Activated T-helper 1 cell treated with Interleukin-2 at 50 U/mL for 16 hours (primary cell): Measurements from ENCODE around the gene PSMB7.
"Not testable (repeated sequence)": the region's sequence is repeated elsewhere in the genome, so short reads cannot be mapped to it uniquely, and the experiment has no call there.

Experiments
- DNase-seq: peaks from one replicate; pipeline ENCODE4 v3.0.0-alpha.2; 2020; ENCODE audit warnings: low read depth

The PSMB7 gene

GRCh38 chr9:124443625-124444024 lies 28.4 kb upstream of the PSMB7 start:
- DNase-seq, result no peak

DNA sequence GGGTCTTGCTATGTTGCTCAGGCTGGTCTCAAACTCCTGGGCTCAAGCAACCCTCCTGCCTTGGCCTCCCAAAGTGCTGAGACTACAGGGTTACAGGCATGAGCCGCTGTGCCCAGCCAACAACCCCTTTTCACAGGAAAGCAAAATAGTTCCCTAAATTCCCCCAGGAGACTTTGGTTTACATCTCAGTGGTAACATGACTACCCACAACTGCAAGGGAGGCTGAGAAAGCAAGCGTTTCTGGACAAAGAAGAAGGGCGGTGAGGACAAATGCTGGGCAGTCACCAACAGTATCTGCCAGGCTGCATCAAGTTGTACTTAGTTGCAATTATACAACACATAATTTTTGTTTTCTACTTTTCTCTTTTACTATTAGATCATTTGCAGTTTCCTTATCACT lies 27.6 kb upstream of the PSMB7 start:
- no peak for DNase-seq

GRCh38 chr9:124442379-124442778 lies 27.1 kb upstream of the PSMB7 start:
- no peak for DNase-seq

DNA sequence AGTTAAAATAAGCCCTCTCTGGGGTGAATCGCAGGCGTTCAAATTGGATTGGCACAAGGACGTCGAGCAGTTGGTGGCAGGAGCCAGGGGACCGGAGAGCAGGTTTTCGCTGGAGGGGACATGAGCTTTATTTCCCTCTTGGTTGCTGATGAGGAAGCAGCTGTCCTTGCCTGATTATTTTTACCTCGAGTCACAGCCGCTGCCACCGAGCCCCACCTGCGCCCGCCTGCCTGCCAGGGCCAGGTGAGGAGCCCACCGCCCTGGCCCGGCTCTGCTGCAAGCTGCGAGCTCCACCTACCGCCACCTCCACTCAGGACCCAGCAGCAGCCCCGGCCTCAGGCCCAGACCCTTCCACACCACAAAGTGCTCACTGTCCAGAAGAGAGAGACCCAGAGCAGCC lies 26.0 kb upstream of the PSMB7 start:
- no peak for DNase-seq

DNA sequence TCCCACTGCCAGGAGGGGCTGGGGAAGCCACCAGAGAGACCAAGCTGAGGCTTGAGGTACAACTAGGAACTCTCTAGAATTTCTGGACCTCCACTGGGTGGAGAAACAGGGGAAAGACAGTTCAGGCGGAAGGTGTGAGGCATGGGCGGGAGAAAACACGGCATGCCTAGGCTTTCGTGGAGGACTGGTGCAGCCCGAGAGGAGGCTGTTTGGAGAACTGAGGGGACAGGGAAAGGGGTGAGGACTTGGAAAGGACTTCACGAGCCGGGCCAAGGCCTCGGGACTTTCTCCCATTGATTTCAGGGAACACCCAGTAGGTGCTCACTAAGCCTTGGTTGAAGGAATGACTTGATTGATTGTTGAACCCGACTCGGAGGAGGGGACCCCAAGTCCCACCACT lies 25.5 kb upstream of the PSMB7 start:
- no peak for DNase-seq

- no peak for DNase-seq
Measured at GRCh38 chr9:124439686-124440243, 24.5 kb upstream of the PSMB7 start.

DNA sequence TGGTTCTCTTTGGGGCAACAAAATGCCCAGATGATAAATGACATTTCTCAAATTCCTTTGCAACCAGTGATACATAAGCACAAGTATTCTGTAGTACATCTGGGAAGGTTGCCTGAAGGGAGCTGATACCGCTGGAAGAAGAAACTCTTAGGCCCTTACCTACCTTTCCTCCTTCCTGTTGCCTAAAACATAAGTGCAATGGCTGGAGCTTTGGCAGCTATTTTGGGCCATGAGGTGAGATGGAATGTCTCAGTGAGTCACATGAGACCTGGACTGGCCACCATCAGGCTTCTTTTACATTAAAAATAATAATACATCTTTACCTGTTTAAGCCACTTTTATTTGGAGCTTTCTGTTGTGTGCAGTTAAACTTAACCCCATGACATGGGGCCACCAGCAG lies 23.8 kb upstream of the PSMB7 start:
- DNase-seq, result no peak

- DNase-seq, result no peak
Measured at GRCh38 chr9:124438091-124438490, 22.8 kb upstream of the PSMB7 start.

- DNase-seq, result no peak
Measured at GRCh38 chr9:124437086-124437485, 21.8 kb upstream of the PSMB7 start.

GRCh38 chr9:124436320-124436719 lies 21.1 kb upstream of the PSMB7 start:
- no peak for DNase-seq

- DNase-seq, result no peak
Measured at GRCh38 chr9:124429530-124429867, 14.3 kb upstream of the PSMB7 start.

DNA sequence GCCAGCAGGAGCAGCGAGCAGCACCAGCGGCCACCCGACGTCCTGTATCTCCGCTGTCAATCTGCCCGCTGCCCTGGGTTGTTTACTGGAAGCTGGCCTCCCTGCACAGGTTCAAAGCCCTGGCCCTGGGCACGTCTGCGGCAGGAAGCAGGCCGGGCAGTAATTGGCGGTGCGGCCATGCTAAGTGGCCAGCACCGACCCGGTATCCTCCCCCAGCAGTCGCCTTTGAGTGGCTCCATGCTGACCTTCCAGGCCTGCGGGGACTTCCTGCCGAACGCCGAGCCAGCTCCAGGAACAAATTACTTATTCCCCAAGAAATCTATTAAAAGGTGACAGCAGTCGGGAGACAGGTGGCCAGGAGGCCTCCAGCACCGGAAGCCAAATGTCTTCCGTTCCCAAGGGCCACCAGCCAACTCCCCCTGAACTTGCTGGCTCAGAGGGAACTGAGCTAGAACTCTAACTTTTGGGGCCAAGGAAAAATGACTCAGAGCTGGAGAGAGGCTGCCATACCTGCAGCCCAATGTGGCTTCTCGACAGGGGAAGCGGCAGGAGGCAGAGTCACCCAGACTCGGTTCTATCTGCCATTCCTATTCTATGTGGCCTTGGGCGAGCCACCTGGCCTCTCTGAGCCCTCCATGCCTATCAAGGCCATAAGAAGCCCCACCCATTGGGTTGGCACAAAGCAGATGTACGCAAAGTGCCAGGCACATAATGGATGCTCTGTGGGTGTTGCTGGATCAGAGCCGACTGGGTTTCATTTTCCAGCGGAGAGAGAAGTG lies 13.7 kb upstream of the PSMB7 start:
- DNase-seq, result no peak

- no peak for DNase-seq
Measured at GRCh38 chr9:124427281-124427680, 12.0 kb upstream of the PSMB7 start.

GRCh38 chr9:124426361-124426760 lies 11.1 kb upstream of the PSMB7 start:
- no peak for DNase-seq

- DNase-seq, result not testable (repeated sequence)
Measured at GRCh38 chr9:124425733-124426132, 10.5 kb upstream of the PSMB7 start.

GRCh38 chr9:124423591-124423990 lies 8.3 kb upstream of the PSMB7 start:
- no peak for DNase-seq

GRCh38 chr9:124423155-124423554 lies 7.9 kb upstream of the PSMB7 start:
- DNase-seq, result no peak

DNA sequence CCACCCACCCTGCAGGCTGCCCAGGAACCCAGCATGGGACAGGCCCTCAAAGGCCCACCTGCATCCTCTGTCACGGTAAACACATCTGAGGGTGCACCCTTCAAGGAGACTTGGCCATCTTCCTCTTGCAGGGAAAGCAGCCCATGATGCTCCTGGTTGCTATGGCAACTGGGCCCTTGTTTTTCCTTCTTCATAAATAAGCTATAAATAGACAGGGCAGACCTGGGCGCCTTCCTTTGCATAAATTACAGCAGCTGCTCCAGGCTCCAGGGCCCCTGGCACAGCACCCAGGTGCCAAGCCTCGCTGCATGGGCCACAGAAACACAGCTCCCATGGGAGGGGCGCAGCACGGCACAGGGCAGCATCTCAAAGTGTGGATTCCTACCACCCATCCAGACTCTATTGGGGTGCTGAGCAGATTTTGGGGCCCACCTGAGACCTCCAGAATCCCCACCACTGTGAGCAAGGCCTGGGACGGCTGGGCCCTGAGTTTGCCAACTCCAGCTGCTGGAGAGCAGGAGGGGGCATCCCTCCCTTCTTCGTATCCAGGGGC lies 5.8 kb upstream of the PSMB7 start:
- no peak for DNase-seq

DNA sequence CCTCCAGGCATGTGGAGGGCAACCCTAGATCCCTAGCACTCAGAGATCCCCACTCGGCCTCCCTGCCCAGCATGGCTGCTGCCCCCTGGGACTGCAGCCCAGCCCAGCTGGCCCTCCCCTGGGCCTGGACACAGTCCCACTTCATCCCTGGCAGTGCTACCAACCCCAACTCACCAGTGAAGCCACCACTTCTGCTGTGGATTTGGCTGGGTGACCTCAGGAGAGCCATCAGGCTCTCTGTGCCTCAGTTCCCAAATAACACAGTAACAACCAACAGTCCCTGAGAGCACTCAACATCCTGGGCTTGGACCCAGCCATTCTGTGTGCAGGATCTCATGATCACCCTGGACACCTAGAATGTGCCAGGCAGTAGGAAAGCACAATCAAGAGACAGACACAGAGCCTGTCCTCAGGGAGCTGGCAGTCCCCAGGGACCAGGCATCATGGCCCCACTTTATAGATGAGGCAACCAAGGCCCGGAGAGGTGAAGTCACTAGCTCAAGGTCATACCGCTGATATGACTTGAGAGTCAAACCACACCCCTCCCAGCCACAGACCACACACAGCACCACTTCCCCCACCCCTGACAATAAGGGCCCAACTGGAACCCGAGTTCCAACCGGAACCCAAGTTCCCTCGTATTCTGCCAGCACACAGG lies 4.7 kb upstream of the PSMB7 start:
- DNase-seq, result no peak

- DNase-seq, result no peak
Measured at GRCh38 chr9:124415852-124416484, 726 bp upstream of the PSMB7 start.

GRCh38 chr9:124414612-124415011 lies 630 bp downstream of the PSMB7 start:
- DNase-seq, result no peak

GRCh38 chr9:124412228-124412575 lies 3.0 kb downstream of the PSMB7 start:
- no peak for DNase-seq
